Spinal cord (tissue), 10 donors: ENCODE results near the gene A4GALT. TPM values are rescaled to one million over a fixed set of nuclear protein-coding genes. Genes with fewer than 3 reads are reported as not detected.

Experiments used
- DNase-seq, 6 donors: peaks; one replicate each; pipeline versions ENCODE4 v3.0.0 to v3.0.0-alpha.2; 2013 to 2015; ENCODE audit warnings: low spot score in 6 of 6, low read depth in 4 of 6
- H3K27ac ChIP-seq: one replicate; pipeline ENCODE4 v1.5.1; 2013; ENCODE audit warnings: low read depth, low read length, control low read depth
- H3K27me3 ChIP-seq: one replicate; pipeline ENCODE4 v1.6.1; 2013; ENCODE audit warnings: low read length; ENCODE audit not compliant: control insufficient read depth, insufficient read depth
- H3K36me3 ChIP-seq: one replicate; pipeline ENCODE4 v1.6.1; 2013; ENCODE audit warnings: low read length; ENCODE audit not compliant: control insufficient read depth, insufficient read depth
- H3K4me1 ChIP-seq: one replicate; pipeline ENCODE4 v1.6.1; 2013; ENCODE audit warnings: low read length; ENCODE audit not compliant: control insufficient read depth, insufficient read depth
- H3K4me3 ChIP-seq: one replicate; pipeline ENCODE4 v1.5.1; 2013; ENCODE audit warnings: low read depth, low read length, control low read depth
- H3K9me3 ChIP-seq: one replicate; pipeline ENCODE4 v1.6.1; 2013; ENCODE audit warnings: low read length; ENCODE audit not compliant: control insufficient read depth, insufficient read depth
- WGBS: methylation state at CpG from one replicate; pipeline ENCODE4 v1.1.5; 2013; ENCODE audit warnings: missing lambda C conversion rate; ENCODE audit not compliant: insufficient coverage; 5-methylcytosine and 5-hydroxymethylcytosine counted together
- polyA plus RNA-seq, 2 donors: library from polyadenylated mRNA; unstranded; fragments of 120-200 nt; gene quantifications; one replicate each; pipeline ENCODE4 v1.2.1, GENCODE V29; 2013; ENCODE audit not compliant: insufficient read length in 2 of 2
- total RNA-seq, 2 donors: library from RNA; depleted of rRNA in 1 of 2; stranded (reverse); fragments of 120-200 nt in 1 of 2; fragments of >200 nt in 1 of 2; gene quantifications; one replicate each; pipeline versions ENCODE4 v1.2.3 to v1.2.4, GENCODE V29; 2013 to 2014
- donor health status: healthy.

The A4GALT gene
- total and polyA plus RNA-seq, 4 donors, result 4.5 to 14.6 (median 6.5) TPM

- Histone ChIP-seq H3K4me1 (no peaks in the 10 kb centered on the region), H3K9me3 (peaks cover 5% of the 10 kb centered on the region), H3K27ac (no peak overlapping the region), H3K4me3 (no peak overlapping the region), H3K27me3 (no peaks in the 10 kb centered on the region), H3K36me3 (no peaks in the 10 kb centered on the region)
- WGBS, result 92% methylated on average over 2 of the region's 3 CpGs
- DNase-seq, result no peak
Measured at GRCh38 chr22:42711281-42711731, 9.4 kb downstream of the A4GALT start.

- H3K27ac ChIP-seq, result no peak overlapping the region
- no peaks in the 10 kb centered on the region for H3K4me1 ChIP-seq
- no peak for DNase-seq
- 100% methylated on average over 1 of the region's 3 CpGs for WGBS
- no peaks in the 10 kb centered on the region for H3K36me3 ChIP-seq
- no peaks in the 10 kb centered on the region for H3K27me3 ChIP-seq
- H3K4me3 ChIP-seq, result no peak overlapping the region
- H3K9me3 ChIP-seq, result peaks cover 5% of the 10 kb centered on the region
Measured at GRCh38 chr22:42708417-42708816, 12.3 kb downstream of the A4GALT start.

GRCh38 chr22:42707496-42707895, 13.2 kb downstream of the A4GALT start:
- no CpG with 5 or more reads among the region's 2 CpGs for WGBS
- Histone ChIP-seq H3K27me3 (no peaks in the 10 kb centered on the region), H3K36me3 (no peaks in the 10 kb centered on the region), H3K4me3 (no peak overlapping the region), H3K9me3 (peaks cover 5% of the 10 kb centered on the region), H3K4me1 (no peaks in the 10 kb centered on the region), H3K27ac (no peak overlapping the region)
- DNase-seq, result no peak

GRCh38 chr22:42704896-42705295, 15.8 kb downstream of the A4GALT start:
- peaks cover 3% of the 10 kb centered on the region for H3K9me3 ChIP-seq
- H3K36me3 ChIP-seq, result no peaks in the 10 kb centered on the region
- no peak overlapping the region for H3K4me3 ChIP-seq
- H3K4me1 ChIP-seq, result no peaks in the 10 kb centered on the region
- H3K27me3 ChIP-seq, result no peaks in the 10 kb centered on the region
- H3K27ac ChIP-seq, result no peak overlapping the region
- peak in 2 of 6 donors; percentile 43 to 49 for DNase-seq
- 54% methylated on average over 2 of the region's 4 CpGs for WGBS

- H3K36me3 ChIP-seq, result no peaks in the 10 kb centered on the region
- no peaks in the 10 kb centered on the region for H3K4me1 ChIP-seq
- H3K4me3 ChIP-seq, result no peak overlapping the region
- H3K9me3 ChIP-seq, result no peaks in the 10 kb centered on the region
- WGBS, result 92% methylated on average over 13 of the region's 13 CpGs
- DNase-seq, result no peak
- no peaks in the 10 kb centered on the region for H3K27me3 ChIP-seq
- H3K27ac ChIP-seq, result no peak overlapping the region
Measured at GRCh38 chr22:42702675-42703074, 18.0 kb downstream of the A4GALT start.

- Histone ChIP-seq H3K36me3 (no peaks in the 10 kb centered on the region), H3K27me3 (no peaks in the 10 kb centered on the region), H3K4me3 (no peak overlapping the region), H3K9me3 (no peaks in the 10 kb centered on the region), H3K27ac (no peak overlapping the region), H3K4me1 (peaks cover 3% of the 10 kb centered on the region)
- no peak for DNase-seq
- 93% methylated on average over 8 of the region's 8 CpGs for WGBS
Measured at GRCh38 chr22:42701694-42702093, 19.0 kb downstream of the A4GALT start.

GRCh38 chr22:42700901-42701300, 19.8 kb downstream of the A4GALT start:
- no peak overlapping the region for H3K27ac ChIP-seq
- H3K27me3 ChIP-seq, result no peaks in the 10 kb centered on the region
- peaks cover 3% of the 10 kb centered on the region for H3K4me1 ChIP-seq
- no peaks in the 10 kb centered on the region for H3K36me3 ChIP-seq
- no peaks in the 10 kb centered on the region for H3K9me3 ChIP-seq
- H3K4me3 ChIP-seq, result no peak overlapping the region
- no peak for DNase-seq
- 92% methylated on average over 6 of the region's 6 CpGs for WGBS

- WGBS, result 90% methylated on average over 8 of the region's 8 CpGs
Measured at GRCh38 chr22:42700355-42700754, 20.3 kb downstream of the A4GALT start.

GRCh38 chr22:42699976-42700352, 20.7 kb downstream of the A4GALT start:
- peaks cover 3% of the 10 kb centered on the region for H3K4me1 ChIP-seq

More at GRCh38 chr22:42700355-42700754, 20.3 kb downstream of the A4GALT start:
- DNase-seq, result no peak
- Histone ChIP-seq H3K4me3 (no peak overlapping the region), H3K4me1 (peaks cover 3% of the 10 kb centered on the region), H3K9me3 (no peaks in the 10 kb centered on the region), H3K36me3 (no peaks in the 10 kb centered on the region), H3K27me3 (no peaks in the 10 kb centered on the region), H3K27ac (no peak overlapping the region)

GRCh38 chr22:42699281-42699975, 21.2 kb downstream of the A4GALT start:
- no peaks in the 10 kb centered on the region for H3K9me3 ChIP-seq
- no peak overlapping the region for H3K27ac ChIP-seq
- no peaks in the 10 kb centered on the region for H3K36me3 ChIP-seq
- no peak for DNase-seq
- H3K4me1 ChIP-seq, result peaks cover 3% of the 10 kb centered on the region
- no peak overlapping the region for H3K4me3 ChIP-seq
- WGBS, result 70% methylated on average over 14 of the region's 17 CpGs
- no peaks in the 10 kb centered on the region for H3K27me3 ChIP-seq

More at GRCh38 chr22:42699976-42700352, 20.7 kb downstream of the A4GALT start:
- no peak overlapping the region for H3K4me3 ChIP-seq
- no peaks in the 10 kb centered on the region for H3K27me3 ChIP-seq
- no peak overlapping the region for H3K27ac ChIP-seq
- no peaks in the 10 kb centered on the region for H3K9me3 ChIP-seq
- H3K36me3 ChIP-seq, result no peaks in the 10 kb centered on the region
- DNase-seq, result no peak
- 84% methylated on average over 10 of the region's 12 CpGs for WGBS
